ENCODE measurements around the gene SDR9C7.

- no peak for TF ChIP-seq POLR2A (IDR thresholded peaks at IDR 0.05; ENCODE audit: low read length)
- no peak for TF ChIP-seq GATA1 (IDR thresholded peaks at IDR 0.05; ENCODE audit: low read depth, low read length)
Observed at GRCh38 chr12:56886319-56886718, 47.9 kb downstream of the SDR9C7 start.
